Fibroblast of skin of abdomen (primary cell): ENCODE measurements around the gene NRXN3.
A peak's percentile ranks its signal among the peaks of the same experiment; 100 is the strongest.

ENCODE experiments used
- DNase-seq: peaks from one replicate; pipeline ENCODE4 v3.0.0-alpha.2; 2013

NRXN3 gene

DNA sequence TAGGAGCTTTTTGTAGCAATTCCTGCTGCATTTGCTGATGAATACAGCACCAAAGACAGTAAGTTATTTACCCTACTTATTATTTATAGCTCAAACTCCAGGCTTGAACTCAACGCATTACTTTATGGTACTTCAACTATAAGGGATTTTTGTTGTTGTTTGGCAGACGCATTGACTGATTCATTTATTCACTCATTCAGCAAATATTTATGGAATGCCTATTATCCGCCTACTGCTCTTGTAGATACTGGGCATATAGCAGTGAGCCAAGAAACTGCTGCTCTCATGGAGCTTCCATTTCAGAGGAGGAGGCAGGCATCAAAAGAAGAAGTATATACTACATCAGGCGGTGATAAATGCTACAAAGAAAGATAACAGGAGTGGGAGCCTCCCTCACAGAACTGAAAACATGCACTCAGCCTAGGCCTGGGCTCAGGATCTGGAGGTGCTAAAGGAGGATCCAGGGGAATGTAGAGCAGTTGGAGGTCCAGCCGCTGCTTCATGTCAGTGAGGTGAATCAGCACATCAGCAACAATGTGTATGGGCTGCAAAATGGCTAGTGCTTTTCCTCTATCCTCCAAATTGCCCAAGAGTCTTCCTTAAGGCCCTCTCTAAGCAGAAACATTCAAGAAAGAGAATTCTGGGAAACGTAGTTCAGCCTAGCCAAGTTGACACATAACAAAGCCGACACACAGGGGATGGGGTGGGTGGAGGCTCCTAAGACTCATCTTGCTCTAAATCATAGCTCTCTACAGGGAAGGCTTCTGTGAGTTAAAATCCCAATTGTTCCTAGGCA lies 157.5 kb downstream of the NRXN3 start:
- DNase-seq: no peak

- no peak for DNase-seq
Observed at GRCh38 chr14:78329371-78329770, 159.2 kb downstream of the NRXN3 start.

DNA sequence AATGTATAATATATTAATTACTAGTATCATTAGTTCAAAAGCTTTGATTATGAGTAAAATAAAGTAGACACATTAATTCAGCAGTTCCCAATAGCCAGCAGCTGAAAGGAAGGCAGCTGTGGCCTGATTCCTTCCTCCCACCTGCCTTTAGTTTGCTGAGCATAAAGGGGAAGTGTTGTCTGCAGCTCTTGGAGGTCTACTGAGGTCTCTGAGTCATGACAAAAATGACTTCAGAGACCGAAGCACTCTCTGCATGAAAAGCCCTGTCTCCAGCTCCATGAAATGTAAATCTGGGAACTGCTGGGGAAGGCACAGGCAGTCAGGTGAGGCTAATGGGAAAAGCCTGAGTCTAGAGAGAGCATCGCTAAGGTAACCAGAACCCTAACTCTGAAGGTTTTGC lies 165.4 kb downstream of the NRXN3 start:
- no peak for DNase-seq

DNA sequence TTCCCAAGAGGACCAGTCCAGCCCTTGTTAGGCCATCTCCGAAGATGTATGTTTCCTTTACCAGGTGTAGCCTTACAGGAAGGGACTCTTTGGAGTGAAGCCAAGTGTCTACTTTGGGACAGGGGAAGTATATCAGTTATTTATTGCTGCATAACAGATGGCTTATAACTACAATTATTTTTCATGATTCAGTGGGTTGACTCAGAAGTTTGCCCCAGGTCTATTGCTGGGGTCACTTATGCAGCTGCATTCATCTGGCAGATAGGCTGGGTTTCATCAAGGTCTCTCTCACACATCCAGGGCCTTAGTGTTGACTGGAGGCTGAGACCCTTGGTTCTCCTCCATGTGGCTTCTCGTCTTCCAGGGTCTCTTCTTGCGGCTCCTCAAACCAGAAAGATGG lies 170.1 kb downstream of the NRXN3 start:
- DNase-seq: no peak

DNA sequence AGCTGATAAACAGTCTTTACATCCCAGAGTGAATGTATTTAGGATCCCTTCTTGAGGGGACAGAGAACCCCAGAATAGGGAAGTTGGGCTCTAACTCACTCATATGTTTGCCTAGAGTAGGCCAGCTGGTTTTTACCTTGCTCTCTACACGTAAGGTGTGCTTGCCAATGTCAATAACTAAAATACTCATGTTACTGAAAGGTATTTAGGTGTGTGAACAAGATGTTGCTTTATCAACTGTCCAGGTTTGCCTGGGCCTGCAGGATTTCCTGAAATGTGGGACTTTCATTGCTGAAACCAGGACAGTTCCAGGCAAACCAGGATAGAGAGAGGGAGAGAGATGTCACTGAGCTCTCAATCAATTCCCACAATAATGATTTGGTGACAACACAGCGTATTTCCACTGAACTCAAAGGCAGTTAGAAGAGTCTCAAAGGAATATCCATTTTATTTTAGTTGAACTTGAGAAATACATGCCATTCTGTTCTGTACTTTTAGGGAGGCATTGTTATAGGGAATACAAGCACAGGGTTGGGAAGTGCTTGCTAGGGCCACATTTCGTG lies 171.7 kb downstream of the NRXN3 start:
- DNase-seq: no peak

DNA sequence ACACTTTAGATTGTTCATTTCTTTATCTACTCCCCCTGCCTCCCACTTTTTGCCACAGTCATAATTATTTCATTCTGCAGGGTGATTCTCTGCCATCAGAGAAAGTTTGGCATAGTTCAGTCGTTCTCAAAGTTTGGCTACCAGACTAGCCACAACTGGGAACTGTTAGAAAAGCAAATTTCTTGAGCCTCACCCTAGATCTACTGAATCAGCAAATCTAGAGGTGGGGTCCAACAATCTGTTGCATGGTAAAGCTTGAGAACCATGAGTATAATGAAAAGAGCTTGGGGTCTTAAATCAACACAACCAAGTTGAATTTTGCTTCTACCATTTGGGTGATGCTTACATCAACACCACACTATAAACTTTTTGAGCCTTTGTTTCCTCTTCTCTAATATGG lies 172.7 kb downstream of the NRXN3 start:
- DNase-seq: no peak

GRCh38 chr14:78344290-78344689 lies 174.1 kb downstream of the NRXN3 start:
- DNase-seq: no peak

DNA sequence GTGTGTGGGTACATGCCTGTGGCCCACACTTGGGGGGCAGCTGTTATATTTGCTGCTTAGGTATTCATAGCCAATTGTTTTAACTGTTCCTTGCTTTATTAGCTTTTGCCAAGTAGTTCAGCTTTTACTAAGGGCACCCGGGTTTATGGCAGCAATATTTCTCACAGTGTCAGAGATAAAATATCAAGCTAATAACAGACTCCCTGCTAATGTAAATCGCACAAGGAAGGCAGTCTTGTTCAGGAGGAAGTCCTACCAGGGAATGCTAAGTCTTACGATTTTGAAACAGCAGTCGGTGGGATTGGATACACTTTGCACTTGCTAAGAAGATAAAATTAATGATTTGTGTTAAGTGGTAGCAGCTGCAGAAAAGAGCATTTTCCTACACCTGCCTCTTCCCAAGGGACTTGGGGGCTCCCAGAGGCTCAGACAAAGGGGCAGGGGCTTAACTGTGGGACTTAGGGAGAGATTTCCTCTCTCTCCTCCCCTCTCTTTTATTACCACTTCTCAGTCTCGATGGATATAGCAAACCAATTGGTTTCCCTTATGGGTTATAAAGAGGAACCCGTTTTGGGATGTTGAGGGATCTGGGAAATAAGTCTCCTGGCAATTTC lies 175.1 kb downstream of the NRXN3 start:
- DNase-seq: no peak

DNA sequence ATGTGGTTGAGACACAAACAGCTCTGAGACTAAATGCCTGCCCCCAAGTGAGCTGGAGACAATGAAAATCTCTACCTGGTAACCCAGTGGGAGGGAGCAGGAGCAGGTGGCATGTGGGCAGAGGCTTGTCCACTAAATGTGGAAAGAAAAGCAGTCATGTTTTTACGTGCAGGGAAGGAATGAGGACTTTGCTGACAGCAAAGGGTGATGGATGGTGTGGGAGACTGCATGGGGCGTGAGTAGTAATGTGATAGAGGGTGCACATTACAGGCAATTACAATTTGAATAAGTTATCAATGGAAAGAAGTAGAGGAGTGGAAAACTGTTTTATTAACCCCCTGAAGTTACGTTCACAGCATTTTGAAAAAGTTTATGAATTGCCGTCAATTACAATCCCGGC lies 176.6 kb downstream of the NRXN3 start:
- no peak for DNase-seq

DNA sequence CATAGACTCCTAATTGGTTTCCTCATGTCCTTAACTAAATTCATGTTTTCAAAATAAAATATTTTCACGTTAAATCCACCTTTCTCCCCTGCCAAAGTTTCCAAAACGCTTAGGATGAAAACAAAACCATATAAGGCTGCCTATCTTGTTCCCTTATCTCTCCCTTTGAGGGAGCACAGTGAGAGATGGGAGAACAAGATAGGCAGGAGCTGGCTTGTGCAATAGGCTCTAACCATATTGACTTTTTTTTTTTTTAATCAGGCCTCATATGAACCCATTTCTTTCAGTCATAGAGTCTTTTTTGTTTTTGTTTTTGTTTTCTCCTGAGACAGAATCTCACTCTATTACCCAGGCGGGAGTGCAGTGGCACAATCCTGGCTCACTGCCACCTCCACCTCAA lies 184.9 kb downstream of the NRXN3 start:
- DNase-seq: no peak

GRCh38 chr14:78356391-78356790 lies 186.2 kb downstream of the NRXN3 start:
- DNase-seq: no peak

DNA sequence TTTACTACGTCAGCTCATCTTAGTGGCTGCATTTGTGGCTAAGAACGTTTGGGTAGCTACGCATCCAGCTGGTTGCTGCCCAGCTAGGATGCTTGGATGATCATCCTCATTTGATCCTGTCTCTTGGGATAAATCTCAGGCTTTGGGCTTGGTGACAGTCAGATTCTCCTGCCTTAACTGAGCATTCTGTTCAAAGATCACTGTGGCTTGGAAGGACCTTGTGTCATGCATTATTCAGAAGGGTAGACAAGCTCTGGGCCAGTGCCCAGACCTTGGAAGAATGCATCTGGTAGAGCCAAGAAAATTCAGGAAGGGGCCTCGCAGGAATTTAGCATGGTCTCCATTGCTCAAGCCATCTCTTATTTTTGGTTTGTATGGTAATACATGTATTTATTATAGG lies 188.4 kb downstream of the NRXN3 start:
- no peak for DNase-seq

GRCh38 chr14:78359581-78359980 lies 189.4 kb downstream of the NRXN3 start:
- DNase-seq: no peak

DNA sequence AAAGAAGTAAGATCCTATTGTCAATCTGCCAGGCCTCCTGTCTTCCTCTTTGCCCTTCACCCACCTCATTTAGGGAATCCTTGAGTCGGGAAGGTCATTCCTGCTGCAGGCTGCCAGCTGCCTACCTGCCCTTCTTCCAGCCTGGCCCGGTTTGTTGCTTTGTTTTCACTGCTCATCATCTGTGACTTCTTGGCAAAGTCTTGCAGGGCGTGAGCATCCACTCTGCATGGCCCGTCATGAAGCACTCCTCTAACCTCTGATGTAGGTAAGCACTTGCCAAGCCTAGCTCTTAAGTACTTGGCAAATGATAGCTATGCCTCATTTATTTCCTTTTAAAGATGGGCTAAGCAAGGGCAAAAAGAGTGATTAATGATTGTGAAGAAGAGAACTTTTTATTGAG lies 192.8 kb downstream of the NRXN3 start:
- DNase-seq: no peak

DNA sequence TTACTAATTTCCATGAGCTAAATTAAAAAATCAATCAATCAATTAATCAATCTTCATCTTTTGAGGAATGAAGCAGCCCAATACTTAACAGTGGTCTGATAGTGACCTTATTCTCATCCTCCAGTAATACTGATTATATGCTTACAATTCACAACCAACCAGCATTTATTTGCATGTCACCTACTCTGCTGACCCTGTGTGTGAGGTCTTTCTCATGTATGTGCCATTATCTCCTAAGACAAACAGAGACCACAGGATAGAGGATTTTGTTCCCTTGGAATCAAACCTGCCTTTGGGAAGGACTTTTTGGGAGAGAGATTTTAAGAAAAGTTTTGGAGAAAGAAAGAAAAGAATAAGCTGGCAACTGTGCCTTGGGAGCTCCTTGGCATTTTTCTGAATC lies 197.2 kb downstream of the NRXN3 start:
- no peak for DNase-seq

GRCh38 chr14:78383060-78383459 lies 212.9 kb downstream of the NRXN3 start:
- DNase-seq: no peak

- no peak for DNase-seq
Observed at GRCh38 chr14:78398216-78398615, 228.0 kb downstream of the NRXN3 start.

DNA sequence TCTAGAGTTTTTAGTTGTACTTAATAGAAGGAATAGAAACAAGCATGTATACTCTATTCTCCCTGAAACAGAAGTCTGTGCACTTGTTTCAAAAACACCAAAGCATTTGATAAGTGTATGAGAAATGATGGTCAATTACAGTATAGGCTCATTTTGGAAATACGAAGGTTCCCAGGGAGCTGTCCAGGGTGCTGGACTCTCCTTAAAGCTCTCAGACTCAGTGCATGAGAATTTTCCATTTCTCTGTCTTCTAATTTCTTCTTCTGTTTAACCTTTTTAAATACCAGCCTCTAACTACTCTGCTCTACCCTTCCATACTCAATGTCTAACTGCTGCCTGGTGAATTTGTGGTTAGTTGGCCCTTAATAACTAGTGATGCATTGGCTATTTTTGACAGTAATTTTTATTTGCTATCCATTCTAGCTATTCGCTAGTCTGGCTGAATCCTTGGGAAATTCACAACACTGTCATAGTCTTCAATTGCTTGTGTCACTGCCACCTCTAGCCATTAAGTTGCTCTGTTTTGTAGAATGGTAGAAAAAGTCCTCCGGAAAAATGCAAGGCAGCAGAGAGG lies 229.2 kb downstream of the NRXN3 start:
- DNase-seq: peak; percentile 2

GRCh38 chr14:78401866-78402265 lies 231.7 kb downstream of the NRXN3 start:
- DNase-seq: no peak

- peak; percentile 23 for DNase-seq
Observed at GRCh38 chr14:78403278-78403815, 233.2 kb downstream of the NRXN3 start.

GRCh38 chr14:78405079-78405856 lies 235.1 kb downstream of the NRXN3 start:
- no peak for DNase-seq

GRCh38 chr14:78412475-78412874 lies 242.3 kb downstream of the NRXN3 start:
- no peak for DNase-seq

DNA sequence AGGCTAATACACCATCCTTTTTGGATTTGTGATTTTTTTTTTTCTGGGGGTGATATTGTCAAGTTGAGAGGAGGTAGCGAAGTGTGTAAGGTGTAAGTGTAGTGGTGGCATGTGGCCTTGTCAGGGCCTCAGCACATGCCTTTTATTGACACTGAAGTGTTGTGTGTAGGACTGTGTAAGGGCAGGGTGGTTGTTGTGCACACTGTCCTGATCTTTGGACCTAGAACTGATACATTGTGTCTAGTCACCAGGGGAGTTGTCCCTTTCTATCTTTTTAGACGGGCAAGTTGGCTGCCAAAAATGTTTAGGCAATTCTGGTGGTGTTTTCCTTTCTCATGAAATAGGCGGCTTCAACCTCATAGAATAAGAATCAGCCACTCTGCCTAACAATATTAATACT lies 244.0 kb downstream of the NRXN3 start:
- DNase-seq: no peak
